Measurements from ENCODE around the gene PDCD1LG2. TPM values are rescaled to one million over a fixed set of nuclear protein-coding genes. Genes with fewer than 3 reads are reported as not detected.
"Not testable (repeated sequence)": the region's sequence is repeated elsewhere in the genome, so short reads cannot be mapped to it uniquely, and the experiment has no call there.

The PDCD1LG2 gene
- total RNA-seq, 1 experiment from 2014 or later = not detected

GRCh38 chr9:5488221-5489008 is 21.9 kb upstream of the PDCD1LG2 start:
- H3K36me3 ChIP-seq (ENCODE audit: insufficient read depth, low read length) = no peaks in the 10 kb centered on the region; the same call in 1 of the 2 replicates
- H3K9me2 ChIP-seq (replicated peaks; ENCODE audit: insufficient read depth, low read length) = no peaks in the 10 kb centered on the region
- no peaks in the 10 kb centered on the region for H4K20me1 ChIP-seq (ENCODE audit: insufficient read depth, low read depth, low read length)
- no peak for DNase-seq
- no peaks in the 10 kb centered on the region for H3K9me3 ChIP-seq (ENCODE audit: low read length)
- no peaks in the 10 kb centered on the region for H3K27me3 ChIP-seq (ENCODE audit: low read length)
- H3K4me2 ChIP-seq (ENCODE audit: low read depth, low read length, poor library complexity, severe bottlenecking) = no peak overlapping the region
- H3K27ac ChIP-seq (ENCODE audit: low read length) = no peak overlapping the region
- no peaks in the 10 kb centered on the region; the same call in 1 of the 2 replicates for H3K4me1 ChIP-seq (ENCODE audit: low read length)
- no peak overlapping the region for H3K9ac ChIP-seq (ENCODE audit: low read length)
- peaks cover 12% of the 10 kb centered on the region for H3K79me2 ChIP-seq (ENCODE audit: low read length)
- H2AFZ ChIP-seq (ENCODE audit: low read length) = no peak overlapping the region
- no peak overlapping the region for H3K4me3 ChIP-seq (ENCODE audit: low read length)

DNA sequence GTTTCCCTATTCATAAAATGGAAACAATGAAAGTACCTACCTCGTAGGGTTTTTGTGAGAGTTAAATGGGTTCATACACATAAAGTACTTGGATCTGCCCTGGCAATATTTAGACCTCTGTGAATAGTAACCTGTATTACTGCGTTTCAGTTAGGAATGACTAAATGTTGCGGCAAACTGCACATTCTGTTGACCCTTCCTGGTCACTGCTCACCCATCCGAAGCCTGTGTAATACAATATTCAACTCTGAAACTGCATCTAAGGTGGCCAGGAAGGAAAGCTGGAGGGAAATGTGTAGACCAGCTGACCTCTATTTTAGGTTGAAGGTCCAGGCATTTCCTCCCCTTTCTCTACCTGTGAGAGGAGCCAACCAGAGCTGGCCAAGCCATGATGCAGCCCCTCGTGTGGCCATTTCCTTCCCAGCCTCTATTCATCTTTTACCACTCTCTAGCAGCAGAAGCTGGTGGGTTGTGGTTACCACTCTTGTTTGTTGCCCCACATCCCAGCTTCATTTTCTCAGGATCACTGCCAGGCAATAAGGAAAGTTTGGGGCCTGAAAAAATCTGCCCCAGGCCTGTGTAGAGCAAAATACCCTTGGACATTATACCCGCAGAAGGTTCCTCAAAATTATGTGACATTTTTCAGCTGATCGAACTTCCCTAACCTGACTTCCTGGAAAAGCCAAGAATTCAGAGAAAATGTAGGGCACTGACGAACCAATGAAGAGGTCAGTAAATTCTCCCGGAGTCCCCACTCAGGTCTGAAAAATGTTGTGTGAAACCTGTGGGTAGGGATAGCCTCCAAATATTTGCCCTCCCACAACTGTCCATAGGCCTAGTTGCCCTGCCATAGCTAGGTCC is 20.5 kb upstream of the PDCD1LG2 start:
- Histone ChIP-seq H3K27ac (ENCODE audit: low read length) (no peak overlapping the region), H3K9me2 (replicated peaks; ENCODE audit: insufficient read depth, low read length) (no peaks in the 10 kb centered on the region), H4K20me1 (ENCODE audit: insufficient read depth, low read depth, low read length) (no peaks in the 10 kb centered on the region), H3K36me3 (ENCODE audit: insufficient read depth, low read length) (no peaks in the 10 kb centered on the region; the same call in 1 of the 2 replicates), H2AFZ (ENCODE audit: low read length) (no peak overlapping the region), H3K27me3 (ENCODE audit: low read length) (no peaks in the 10 kb centered on the region), H3K9me3 (ENCODE audit: low read length) (no peaks in the 10 kb centered on the region), H3K4me3 (ENCODE audit: low read length) (no peak overlapping the region), H3K4me2 (ENCODE audit: low read depth, low read length, poor library complexity, severe bottlenecking) (no peak overlapping the region), H3K79me2 (ENCODE audit: low read length) (peaks cover 5% of the 10 kb centered on the region; the same call in 1 of the 2 replicates), H3K9ac (ENCODE audit: low read length) (no peak overlapping the region), H3K4me1 (ENCODE audit: low read length) (peaks cover 7% of the 10 kb centered on the region)
- no peak for DNase-seq

DNA sequence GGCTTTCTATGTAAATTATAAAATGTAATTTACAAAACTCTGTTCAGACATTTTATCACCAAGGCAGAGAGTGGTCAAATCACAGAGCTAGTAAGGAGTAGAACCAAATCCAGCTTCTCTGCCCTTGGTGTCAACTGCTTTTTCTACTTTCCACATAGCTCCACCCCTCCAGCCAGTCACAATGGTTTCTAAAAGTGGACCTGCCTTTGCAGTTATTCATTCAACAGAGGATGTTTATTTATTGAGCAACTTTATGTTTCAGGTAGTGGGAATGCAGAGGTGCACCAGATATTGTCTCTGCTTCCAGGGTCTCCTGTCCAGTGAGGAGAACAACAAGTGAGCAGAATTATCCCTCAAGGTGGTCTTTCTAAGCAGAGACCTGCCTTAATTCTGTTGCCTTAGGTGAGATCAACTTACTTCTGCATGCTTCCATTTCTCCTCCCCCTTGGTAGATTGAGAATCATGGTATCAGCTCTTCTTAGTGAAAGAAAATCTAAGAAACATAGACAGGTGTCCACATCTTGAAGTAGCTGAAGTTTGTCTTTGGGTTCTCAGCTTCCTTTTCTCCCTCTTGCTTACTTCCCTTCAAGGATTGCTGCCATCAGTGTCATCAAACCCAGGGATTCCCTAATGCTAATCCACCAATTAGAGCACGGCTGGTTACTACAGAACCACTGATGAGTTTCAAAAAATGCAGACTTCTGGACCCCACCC is 17.2 kb upstream of the PDCD1LG2 start:
- Histone ChIP-seq H3K9me2 (replicated peaks; ENCODE audit: insufficient read depth, low read length) (no peaks in the 10 kb centered on the region), H3K79me2 (ENCODE audit: low read length) (0 out of 2 replicates have a peak, but pooled peaks cover 10% of the 10 kb centered on the region), H3K4me2 (ENCODE audit: low read depth, low read length, poor library complexity, severe bottlenecking) (no peak overlapping the region), H3K9ac (ENCODE audit: low read length) (no peak overlapping the region), H3K27ac (ENCODE audit: low read length) (no peak overlapping the region), H3K4me3 (ENCODE audit: low read length) (no peak overlapping the region), H3K36me3 (ENCODE audit: insufficient read depth, low read length) (no peaks in the 10 kb centered on the region; the same call in 1 of the 2 replicates), H2AFZ (ENCODE audit: low read length) (no peak overlapping the region), H3K27me3 (ENCODE audit: low read length) (no peaks in the 10 kb centered on the region), H3K4me1 (ENCODE audit: low read length) (peaks cover 7% of the 10 kb centered on the region), H3K9me3 (ENCODE audit: low read length) (no peaks in the 10 kb centered on the region), H4K20me1 (ENCODE audit: insufficient read depth, low read depth, low read length) (no peaks in the 10 kb centered on the region)
- no peak for DNase-seq

- DNase-seq = peak; percentile 52
- no peaks in the 10 kb centered on the region for H3K27me3 ChIP-seq (ENCODE audit: low read length)
- H3K4me1 ChIP-seq (ENCODE audit: low read length) = peaks cover 7% of the 10 kb centered on the region
- H2AFZ ChIP-seq (ENCODE audit: low read length) = no peak overlapping the region
- H3K36me3 ChIP-seq (ENCODE audit: insufficient read depth, low read length) = no peaks in the 10 kb centered on the region; the same call in 1 of the 2 replicates
- H3K4me2 ChIP-seq (ENCODE audit: low read depth, low read length, poor library complexity, severe bottlenecking) = no peak overlapping the region
- H3K9me3 ChIP-seq (ENCODE audit: low read length) = no peaks in the 10 kb centered on the region
- H4K20me1 ChIP-seq (ENCODE audit: insufficient read depth, low read depth, low read length) = no peaks in the 10 kb centered on the region
- no peak overlapping the region for H3K27ac ChIP-seq (ENCODE audit: low read length)
- no peak overlapping the region for H3K4me3 ChIP-seq (ENCODE audit: low read length)
- peaks cover 10% of the 10 kb centered on the region; the same call in 1 of the 2 replicates for H3K79me2 ChIP-seq (ENCODE audit: low read length)
- no peaks in the 10 kb centered on the region for H3K9me2 ChIP-seq (replicated peaks; ENCODE audit: insufficient read depth, low read length)
- H3K9ac ChIP-seq (ENCODE audit: low read length) = no peak overlapping the region
Measured at GRCh38 chr9:5493679-5494511, 16.4 kb upstream of the PDCD1LG2 start.

- H4K20me1 ChIP-seq (ENCODE audit: insufficient read depth, low read depth, low read length); H3K27ac ChIP-seq (ENCODE audit: low read length); H3K27me3 ChIP-seq (ENCODE audit: low read length); H3K9me3 ChIP-seq (ENCODE audit: low read length); H3K4me2 ChIP-seq (ENCODE audit: low read depth, low read length, poor library complexity, severe bottlenecking); H3K4me1 ChIP-seq (ENCODE audit: low read length); H2AFZ ChIP-seq (ENCODE audit: low read length); H3K4me3 ChIP-seq (ENCODE audit: low read length); DNase-seq; H3K9me2 ChIP-seq (replicated peaks; ENCODE audit: insufficient read depth, low read length); H3K36me3 ChIP-seq (ENCODE audit: insufficient read depth, low read length); H3K9ac ChIP-seq (ENCODE audit: low read length): not testable (repeated sequence)
- H3K79me2 ChIP-seq (ENCODE audit: low read length) = peaks cover 12% of the 10 kb centered on the region; the same call in 1 of the 2 replicates
Measured at GRCh38 chr9:5494765-5495164, 15.6 kb upstream of the PDCD1LG2 start.

DNA sequence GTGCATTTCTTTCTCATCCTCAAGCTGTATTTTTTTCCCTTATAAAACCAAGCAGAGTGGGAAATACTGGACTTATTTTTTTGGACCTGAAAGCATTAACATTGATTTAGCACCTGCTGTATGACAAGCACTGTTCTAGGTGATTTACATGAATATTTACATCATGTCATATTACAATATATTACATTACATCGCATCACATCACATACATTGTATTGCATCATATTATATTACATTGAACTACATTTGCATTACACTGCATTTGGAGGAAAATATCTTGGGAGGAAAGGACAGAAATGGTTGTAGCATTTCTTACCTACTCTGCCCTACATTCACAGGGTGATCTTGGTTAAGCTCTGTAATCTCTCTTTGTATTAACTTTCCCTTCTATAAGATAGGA is 11.2 kb upstream of the PDCD1LG2 start:
- Histone ChIP-seq H3K27me3 (ENCODE audit: low read length) (no peaks in the 10 kb centered on the region), H3K36me3 (ENCODE audit: insufficient read depth, low read length) (0 out of 2 replicates have a peak, but pooled peaks cover 3% of the 10 kb centered on the region), H3K9ac (ENCODE audit: low read length) (no peak overlapping the region), H3K4me2 (ENCODE audit: low read depth, low read length, poor library complexity, severe bottlenecking) (no peak overlapping the region), H3K9me2 (replicated peaks; ENCODE audit: insufficient read depth, low read length) (no peaks in the 10 kb centered on the region), H3K9me3 (ENCODE audit: low read length) (no peaks in the 10 kb centered on the region), H3K27ac (ENCODE audit: low read length) (no peak overlapping the region; the same call in 1 of the 2 replicates), H2AFZ (ENCODE audit: low read length) (no peak overlapping the region), H3K4me1 (ENCODE audit: low read length) (peaks cover 6% of the 10 kb centered on the region), H4K20me1 (ENCODE audit: insufficient read depth, low read depth, low read length) (no peaks in the 10 kb centered on the region), H3K79me2 (ENCODE audit: low read length) (peaks cover 39% of the 10 kb centered on the region), H3K4me3 (ENCODE audit: low read length) (no peak overlapping the region)
- no peak for DNase-seq

DNA sequence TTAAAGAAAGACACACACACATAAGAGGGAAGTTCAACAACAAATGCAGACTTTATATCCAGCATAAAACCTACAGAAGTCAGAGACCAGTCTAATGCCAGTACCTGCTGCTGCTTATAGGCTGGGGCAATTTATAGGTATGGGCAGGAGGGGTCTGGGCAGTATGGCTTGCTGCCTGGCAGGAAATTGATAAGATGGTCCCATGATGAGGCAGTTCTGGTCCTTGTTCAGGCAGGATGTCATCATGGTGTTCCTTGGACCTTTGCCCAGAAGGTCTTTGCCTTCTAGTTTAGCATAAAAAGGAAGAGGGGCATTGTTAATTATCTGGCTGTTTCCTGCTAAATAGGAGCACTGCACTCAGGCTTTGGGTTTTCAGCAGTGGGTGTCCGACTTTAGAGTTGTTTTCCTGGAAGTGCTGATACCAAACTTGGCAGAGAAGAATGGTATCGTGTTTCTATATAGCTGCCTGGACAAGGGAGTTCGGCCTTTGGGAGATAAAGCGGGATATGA is 10.4 kb upstream of the PDCD1LG2 start:
- peaks cover 4% of the 10 kb centered on the region; the same call in 1 of the 2 replicates for H3K4me1 ChIP-seq (ENCODE audit: low read length)
- H3K36me3 ChIP-seq (ENCODE audit: insufficient read depth, low read length) = 0 out of 2 replicates have a peak, but pooled peaks cover 3% of the 10 kb centered on the region
- no peaks in the 10 kb centered on the region for H4K20me1 ChIP-seq (ENCODE audit: insufficient read depth, low read depth, low read length)
- H3K9me2 ChIP-seq (replicated peaks; ENCODE audit: insufficient read depth, low read length) = no peaks in the 10 kb centered on the region
- no peak overlapping the region for H3K9ac ChIP-seq (ENCODE audit: low read length)
- no peaks in the 10 kb centered on the region for H3K9me3 ChIP-seq (ENCODE audit: low read length)
- no peak for DNase-seq
- no peak overlapping the region for H3K4me2 ChIP-seq (ENCODE audit: low read depth, low read length, poor library complexity, severe bottlenecking)
- H3K4me3 ChIP-seq (ENCODE audit: low read length) = no peak overlapping the region
- no peak overlapping the region; the same call in 1 of the 2 replicates for H3K27ac ChIP-seq (ENCODE audit: low read length)
- H2AFZ ChIP-seq (ENCODE audit: low read length) = no peak overlapping the region
- peaks cover 46% of the 10 kb centered on the region for H3K79me2 ChIP-seq (ENCODE audit: low read length)
- no peaks in the 10 kb centered on the region for H3K27me3 ChIP-seq (ENCODE audit: low read length)
